Panc1 (cell line): ENCODE measurements around the gene TECPR2. TPM values are rescaled to one million over a fixed set of nuclear protein-coding genes. Genes with fewer than 3 reads are reported as not detected.

Experiments
- ATAC-seq: fragments of 200-7000 bp; cut with Tn5 transposase; 2 replicates; pipeline ENCODE4 v1.9.1; 2020; ENCODE audit warnings: mild to moderate bottlenecking, moderate library complexity
- BruUV-seq: library from RNA; stranded (reverse); fragments of 400-500 nt; replicated peaks from 2 replicates; lab custom pipeline; 2021; lab: Mats Ljungman, UMichigan
- CTCF ChIA-PET: fragments of 300-600 bp; sonication (Branson Sonifier 250); formaldehyde crosslinking; loops from one replicate; lab custom pipeline; 2022; ENCODE audit warnings: antibody characterized with exemption; lab: Charles Lee
- POLR2A ChIA-PET: fragments of 300-600 bp; sonication (Branson Sonifier 250); formaldehyde crosslinking; loops from one replicate; lab custom pipeline; 2022; ENCODE audit warnings: antibody characterized with exemption; lab: Charles Lee
- DNase-seq: peaks from one replicate; pipeline ENCODE4 v3.0.0-alpha.2; 2010; ENCODE audit warnings: low read depth, low spot score
- H3K27ac ChIP-seq: 2 replicates; pipeline ENCODE4 v1.5.1; 2011; ENCODE audit warnings: mild to moderate bottlenecking, low read length, inconsistent platforms
- H3K27me3 ChIP-seq: fragments of 200-500 bp; sonication (Bioruptor generic); 2 replicates; pipeline ENCODE4 v1.6.0; 2014; ENCODE audit warnings: low read length, inconsistent platforms; ENCODE audit not compliant: control insufficient read depth, insufficient read depth
- H3K36me3 ChIP-seq: fragments of 200-500 bp; sonication (Bioruptor generic); 2 replicates; pipeline ENCODE4 v1.5.1; 2014; ENCODE audit warnings: inconsistent platforms, mild to moderate bottlenecking, low read length, moderate library complexity; ENCODE audit not compliant: control insufficient read depth, insufficient read depth
- H3K4me1 ChIP-seq: 2 replicates; pipeline ENCODE4 v1.5.1; 2011; ENCODE audit warnings: inconsistent platforms, mild to moderate bottlenecking, low read length, moderate library complexity; ENCODE audit not compliant: control insufficient read depth, insufficient read depth
- H3K4me3 ChIP-seq, 2 experiments: 2 replicates each; pipeline ENCODE4 v1.5.1; 2011 to 2012; ENCODE audit warnings: low read depth in 2 of 2, low read length in 2 of 2, mild to moderate bottlenecking in 2 of 2, inconsistent platforms in 1 of 2, moderate library complexity in 1 of 2
- H3K9me3 ChIP-seq: fragments of 200-500 bp; sonication (Bioruptor generic); 2 replicates; pipeline ENCODE4 v1.5.1; 2014; ENCODE audit warnings: low read depth, mild to moderate bottlenecking, inconsistent platforms, low read length, moderate library complexity; ENCODE audit not compliant: control insufficient read depth, insufficient read depth
- CTCF ChIP-seq: fragments of 450-650 bp; IDR thresholded peaks from 2 replicates; pipeline ENCODE4 v1.5.1; 2017; ENCODE audit warnings: mild to moderate bottlenecking
- POLR2AphosphoS5 ChIP-seq: IDR thresholded peaks from 2 replicates; pipeline ENCODE4 v1.6.1; 2012; ENCODE audit warnings: mild to moderate bottlenecking, low read depth, low read length, moderate library complexity
- REST ChIP-seq, 2 experiments: IDR thresholded peaks; 2 replicates each; pipeline ENCODE4 v1.6.1; 2011 to 2012; ENCODE audit warnings: low read depth in 2 of 2, control low read depth in 1 of 2, low read length in 1 of 2, mild to moderate bottlenecking in 1 of 2, moderate library complexity in 1 of 2; ENCODE audit not compliant: insufficient read depth in 1 of 2
- SIN3A ChIP-seq: IDR thresholded peaks from 2 replicates; pipeline ENCODE4 v1.6.1; 2012; ENCODE audit warnings: low read depth, mild to moderate bottlenecking, low read length, moderate library complexity, borderline replicate concordance; ENCODE audit not compliant: insufficient read depth
- TCF7L2 ChIP-seq: IDR thresholded peaks from 2 replicates; pipeline ENCODE4 v1.6.1; 2011; ENCODE audit warnings: mild to moderate bottlenecking, low read depth, low read length, inconsistent platforms
- in situ Hi-C: cut with HindIII; loops from 2 replicates; pipeline ENCODE4 v1.10.0; 2016; ENCODE audit warnings: low sequenced_read_pairs, low pct_unique_long_range_greater_than_20kb
- intact Hi-C: fragments of 100-400 bp; cut with micrococcal nuclease; formaldehyde crosslinking; loops from one replicate; pipeline ENCODE4 v1.10.0; 2022; ENCODE audit not compliant: unreplicated experiment
- total RNA-seq: library from RNA; stranded (reverse); gene quantifications from one replicate; pipeline ENCODE4 v1.2.1, GENCODE V29; 2021; ENCODE audit not compliant: unreplicated experiment

Gene TECPR2
- total RNA-seq, 1 experiment from 2014 or later: 15.5 TPM

- BruUV-seq: no TSS peak
- Histone ChIP-seq H3K4me1 (no peaks in the 10 kb centered on the region), H3K27me3 (no peaks in the 10 kb centered on the region), H3K36me3 (no peaks in the 10 kb centered on the region; the same call in 1 of the 2 replicates), H3K9me3 (no peaks in the 10 kb centered on the region), H3K4me3 (no peak overlapping the region), H3K27ac (no peak overlapping the region)
- no peak for ATAC-seq
- in situ Hi-C loops: no loop called here
- TF ChIP-seq CTCF (no peak), SIN3A (no peak), REST (IDR thresholded peaks at IDR 0.05; ENCODE audit: insufficient read depth in 1 of 2, low read depth in 2 of 2, low read length in 1 of 2) (no peak), TCF7L2 (no peak), POLR2AphosphoS5 (no peak)
- ChIA-PET CTCF (no interaction called here), POLR2A (no interaction called here)
- intact Hi-C loops: no loop called here
- no peak for DNase-seq
These were observed 16.1 kb upstream of the TECPR2 start for GRCh38 chr14:102346645-102347044.

- DNase-seq: no peak
- H3K4me1 ChIP-seq: no peaks in the 10 kb centered on the region
- no peak for ATAC-seq
- no peak for TF ChIP-seq REST (IDR thresholded peaks at IDR 0.05; ENCODE audit: insufficient read depth in 1 of 2, low read depth in 2 of 2, low read length in 1 of 2)
- no peak for TF ChIP-seq CTCF
- no peak for TF ChIP-seq SIN3A
- TF ChIP-seq TCF7L2: no peak
- TF ChIP-seq POLR2AphosphoS5: no peak
- ChIA-PET POLR2A (no interaction called here), CTCF (no interaction called here)
- no peaks in the 10 kb centered on the region; the same call in 1 of the 2 replicates for H3K36me3 ChIP-seq
- H3K27me3 ChIP-seq: no peaks in the 10 kb centered on the region
- no peak overlapping the region for H3K27ac ChIP-seq
- no TSS peak for BruUV-seq
- in situ Hi-C loops (no loop called here), intact Hi-C loops (no loop called here)
- no peaks in the 10 kb centered on the region for H3K9me3 ChIP-seq
- no peak overlapping the region for H3K4me3 ChIP-seq
These were observed 14.4 kb upstream of the TECPR2 start for GRCh38 chr14:102348376-102348775.
